ENCODE data around the gene TSR3. TPM values are rescaled to one million over a fixed set of nuclear protein-coding genes. Genes with fewer than 3 reads are reported as not detected.

Gene TSR3
- total and polyA plus RNA-seq, 2 of the 13 experiments (the other 11 are each of a cell fraction or from before 2014, with no cell fraction given), result 24.2 to 51.0 TPM

DNA sequence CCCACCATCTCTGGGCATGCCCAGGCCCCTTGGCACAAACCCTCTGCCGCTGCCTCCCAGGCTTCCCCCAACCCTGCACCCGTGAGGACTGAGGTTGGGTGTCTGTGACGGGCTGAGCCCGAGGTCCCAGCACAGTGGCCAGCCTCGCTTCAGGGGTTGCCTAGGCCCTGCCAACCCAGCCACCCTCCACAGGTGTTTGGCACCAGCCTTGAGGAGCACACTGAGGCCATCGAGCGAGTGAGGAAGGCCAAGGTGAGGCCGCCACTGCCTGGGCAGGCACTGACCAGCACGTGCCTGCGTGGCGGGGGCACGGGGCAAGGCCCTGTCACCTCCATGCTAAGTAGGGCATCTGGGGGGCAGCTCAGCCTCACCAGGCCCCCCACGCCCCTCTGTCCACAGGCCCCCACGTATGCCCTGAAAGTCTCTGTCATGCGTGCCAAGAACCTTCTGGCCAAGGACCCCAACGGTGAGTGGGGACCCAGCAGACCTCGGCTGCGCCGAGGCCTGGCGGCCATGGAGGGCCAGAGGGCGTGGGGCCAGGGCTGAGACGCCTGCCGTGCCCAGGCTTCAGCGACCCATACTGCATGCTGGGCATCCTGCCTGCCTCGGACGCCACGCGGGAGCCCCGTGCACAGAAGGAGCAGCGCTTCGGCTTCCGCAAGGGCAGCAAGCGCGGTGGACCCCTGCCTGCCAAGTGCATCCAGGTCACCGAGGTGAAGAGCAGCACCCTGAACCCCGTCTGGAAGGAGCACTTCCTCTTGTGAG lies 10.8 kb downstream of the TSR3 start:
- POLR2A ChIA-PET, result no interaction called here
- ATAC-seq, result no peak
- Histone ChIP-seq H4K20me1 (ENCODE audit: insufficient read depth, low read length) (no peaks in the 10 kb centered on the region), H2AFZ (ENCODE audit: low read length) (no peak overlapping the region), H3K9me3 (ENCODE audit: low read length) (no peaks in the 10 kb centered on the region), H3K4me3 (replicated peaks in 1 of 3; ENCODE audit: insufficient read depth in 1 of 3, low read depth in 2 of 3, low read length in 3 of 3) (no peak overlapping the region), H3K36me3 (replicated peaks in 1 of 2; ENCODE audit: control insufficient read depth in 1 of 2, insufficient read depth in 2 of 2, low read length in 2 of 2) (no peaks in the 10 kb centered on the region), H3K27ac (ENCODE audit: extremely low read length, insufficient read depth, low read length) (no peak overlapping the region), H3K79me2 (ENCODE audit: insufficient read depth, low read length) (no peaks in the 10 kb centered on the region), H3K4me2 (ENCODE audit: low read depth, low read length) (no peak overlapping the region), H3K9ac (ENCODE audit: insufficient read depth, low read depth, low read length) (no peak overlapping the region), H3K4me1 (ENCODE audit: insufficient read depth, low read length) (peaks cover 19% of the 10 kb centered on the region), H3K27me3 (ENCODE audit: control insufficient read depth in 1 of 2, insufficient read depth in 2 of 2, low read length in 2 of 2) (peaks cover 4 to 40% of the 10 kb centered on the region in 2 experiments; a peak in 3 of 5 replicates)
- CTCF ChIA-PET (ENCODE audit: low intra/inter-chr PET ratio, low total read pairs), result no interaction called here
- intact Hi-C loops (cut with micrococcal nuclease; ENCODE audit: unreplicated experiment), result no loop called here
- FAIRE-seq, result no peak
- in situ Hi-C loops (cut with HindIII; ENCODE audit: extremely low pct_ligation_motif_present, low pct_unique_long_range_greater_than_20kb), result no loop called here
- 53% methylated on average over 3 of the region's 36 CpGs for WGBS (ENCODE audit: low lambda C conversion rate)
- DNase-seq (ENCODE audit: low spot score), result no peak
- TF ChIP-seq, protein P1, sequence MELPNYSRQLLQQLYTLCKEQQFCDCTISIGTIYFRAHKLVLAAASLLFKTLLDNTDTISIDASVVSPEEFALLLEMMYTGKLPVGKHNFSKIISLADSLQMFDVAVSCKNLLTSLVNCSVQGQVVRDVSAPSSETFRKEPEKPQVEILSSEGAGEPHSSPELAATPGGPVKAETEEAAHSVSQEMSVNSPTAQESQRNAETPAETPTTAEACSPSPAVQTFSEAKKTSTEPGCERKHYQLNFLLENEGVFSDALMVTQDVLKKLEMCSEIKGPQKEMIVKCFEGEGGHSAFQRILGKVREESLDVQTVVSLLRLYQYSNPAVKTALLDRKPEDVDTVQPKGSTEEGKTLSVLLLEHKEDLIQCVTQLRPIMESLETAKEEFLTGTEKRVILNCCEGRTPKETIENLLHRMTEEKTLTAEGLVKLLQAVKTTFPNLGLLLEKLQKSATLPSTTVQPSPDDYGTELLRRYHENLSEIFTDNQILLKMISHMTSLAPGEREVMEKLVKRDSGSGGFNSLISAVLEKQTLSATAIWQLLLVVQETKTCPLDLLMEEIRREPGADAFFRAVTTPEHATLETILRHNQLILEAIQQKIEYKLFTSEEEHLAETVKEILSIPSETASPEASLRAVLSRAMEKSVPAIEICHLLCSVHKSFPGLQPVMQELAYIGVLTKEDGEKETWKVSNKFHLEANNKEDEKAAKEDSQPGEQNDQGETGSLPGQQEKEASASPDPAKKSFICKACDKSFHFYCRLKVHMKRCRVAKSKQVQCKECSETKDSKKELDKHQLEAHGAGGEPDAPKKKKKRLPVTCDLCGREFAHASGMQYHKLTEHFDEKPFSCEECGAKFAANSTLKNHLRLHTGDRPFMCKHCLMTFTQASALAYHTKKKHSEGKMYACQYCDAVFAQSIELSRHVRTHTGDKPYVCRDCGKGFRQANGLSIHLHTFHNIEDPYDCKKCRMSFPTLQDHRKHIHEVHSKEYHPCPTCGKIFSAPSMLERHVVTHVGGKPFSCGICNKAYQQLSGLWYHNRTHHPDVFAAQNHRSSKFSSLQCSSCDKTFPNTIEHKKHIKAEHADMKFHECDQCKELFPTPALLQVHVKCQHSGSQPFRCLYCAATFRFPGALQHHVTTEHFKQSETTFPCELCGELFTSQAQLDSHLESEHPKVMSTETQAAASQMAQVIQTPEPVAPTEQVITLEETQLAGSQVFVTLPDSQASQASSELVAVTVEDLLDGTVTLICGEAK (IDR thresholded peaks at IDR 0.05), result no peak
- TF ChIP-seq, protein P1 (CRISPR knock-in tag; IDR thresholded peaks at IDR 0.05), result no peak
- peak; percentile 43; the same call in 1 of the 2 replicates for TF ChIP-seq ZNF768 (CRISPR knock-in tag; IDR thresholded peaks at IDR 0.05)
- no TSS peak for BruUV-seq (replicated peaks)
